ENCODE data around the gene SWAP70.

- TF ChIP-seq ZNF274 (IDR thresholded peaks at IDR 0.05; ENCODE audit: low read depth, low read length) = no peak
- no peak for TF ChIP-seq YY1 (IDR thresholded peaks at IDR 0.05; ENCODE audit: insufficient read depth, insufficient read length)
These were observed 28.8 kb downstream of the SWAP70 start for GRCh38 chr11:9692691-9693090.
